Measurements from ENCODE around the gene GATB. TPM values are rescaled to one million over a fixed set of nuclear protein-coding genes. Genes with fewer than 3 reads are reported as not detected.
A peak's percentile ranks its signal among the peaks of the same experiment; 100 is the strongest.

GATB gene
- total RNA-seq, 1 donor from 2014 or later: 17.9 TPM

GRCh38 chr4:151785484-151786157 lies 24.8 kb upstream of the GATB start:
- Histone ChIP-seq H3K9me3 (ENCODE audit: low read depth) (no peaks in the 10 kb centered on the region), H3K4me2 (peak overlapping the region; percentile 2), H3K4me3 (no peak overlapping the region), H4K20me1 (ENCODE audit: low read depth) (no peaks in the 10 kb centered on the region), H3K27me3 (no peaks in the 10 kb centered on the region), H3K4me1 (peaks cover 16% of the 10 kb centered on the region), H3K9ac (no peak overlapping the region), H3K36me3 (no peaks in the 10 kb centered on the region), H3K79me2 (ENCODE audit: low read depth) (no peaks in the 10 kb centered on the region), H3F3A (ENCODE audit: low read depth) (peaks cover 5% of the 10 kb centered on the region), H3K27ac (no peak overlapping the region), H2AFZ (replicated peaks) (no peak overlapping the region)
- peak; percentile 27 for DNase-seq (ENCODE audit: low spot score)
- no peak for TF ChIP-seq EZH2 (IDR thresholded peaks at IDR 0.05)
- TF ChIP-seq, protein P1, sequence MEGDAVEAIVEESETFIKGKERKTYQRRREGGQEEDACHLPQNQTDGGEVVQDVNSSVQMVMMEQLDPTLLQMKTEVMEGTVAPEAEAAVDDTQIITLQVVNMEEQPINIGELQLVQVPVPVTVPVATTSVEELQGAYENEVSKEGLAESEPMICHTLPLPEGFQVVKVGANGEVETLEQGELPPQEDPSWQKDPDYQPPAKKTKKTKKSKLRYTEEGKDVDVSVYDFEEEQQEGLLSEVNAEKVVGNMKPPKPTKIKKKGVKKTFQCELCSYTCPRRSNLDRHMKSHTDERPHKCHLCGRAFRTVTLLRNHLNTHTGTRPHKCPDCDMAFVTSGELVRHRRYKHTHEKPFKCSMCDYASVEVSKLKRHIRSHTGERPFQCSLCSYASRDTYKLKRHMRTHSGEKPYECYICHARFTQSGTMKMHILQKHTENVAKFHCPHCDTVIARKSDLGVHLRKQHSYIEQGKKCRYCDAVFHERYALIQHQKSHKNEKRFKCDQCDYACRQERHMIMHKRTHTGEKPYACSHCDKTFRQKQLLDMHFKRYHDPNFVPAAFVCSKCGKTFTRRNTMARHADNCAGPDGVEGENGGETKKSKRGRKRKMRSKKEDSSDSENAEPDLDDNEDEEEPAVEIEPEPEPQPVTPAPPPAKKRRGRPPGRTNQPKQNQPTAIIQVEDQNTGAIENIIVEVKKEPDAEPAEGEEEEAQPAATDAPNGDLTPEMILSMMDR (IDR thresholded peaks at IDR 0.05): no peak
- H3K27me3 Mint-ChIP-seq (ENCODE audit: insufficient read depth, low read depth): no peaks in the 10 kb centered on the region
- H3K9me3 Mint-ChIP-seq: no peaks in the 10 kb centered on the region
- H3K4me1 Mint-ChIP-seq: peaks cover 31% of the 10 kb centered on the region
- H3K27ac Mint-ChIP-seq: no peak overlapping the region
- H3K4me3 Mint-ChIP-seq: no peak overlapping the region
- no peaks in the 10 kb centered on the region for H3K36me3 Mint-ChIP-seq

GRCh38 chr4:151784706-151785105 lies 23.9 kb upstream of the GATB start:
- Histone ChIP-seq H3K4me1 (peaks cover 16% of the 10 kb centered on the region), H3K9ac (no peak overlapping the region), H3K27me3 (no peaks in the 10 kb centered on the region), H3K9me3 (ENCODE audit: low read depth) (no peaks in the 10 kb centered on the region), H3K4me3 (no peak overlapping the region), H4K20me1 (ENCODE audit: low read depth) (no peaks in the 10 kb centered on the region), H3K36me3 (no peaks in the 10 kb centered on the region), H2AFZ (replicated peaks) (peak overlapping the region; percentile 1), H3K79me2 (ENCODE audit: low read depth) (no peaks in the 10 kb centered on the region), H3K27ac (no peak overlapping the region), H3F3A (ENCODE audit: low read depth) (peaks cover 5% of the 10 kb centered on the region), H3K4me2 (no peak overlapping the region)
- TF ChIP-seq, protein P1 (IDR thresholded peaks at IDR 0.05): no peak
- no peak for TF ChIP-seq EZH2phosphoT487 (IDR thresholded peaks at IDR 0.05)
- TF ChIP-seq EZH2 (IDR thresholded peaks at IDR 0.05): no peak
- H3K27ac Mint-ChIP-seq: no peak overlapping the region
- H3K9me3 Mint-ChIP-seq: no peaks in the 10 kb centered on the region
- H3K27me3 Mint-ChIP-seq (ENCODE audit: insufficient read depth, low read depth): no peaks in the 10 kb centered on the region
- DNase-seq (ENCODE audit: low spot score): no peak
- no peak overlapping the region for H3K4me3 Mint-ChIP-seq
- no peaks in the 10 kb centered on the region for H3K36me3 Mint-ChIP-seq
- peaks cover 31% of the 10 kb centered on the region for H3K4me1 Mint-ChIP-seq

DNA sequence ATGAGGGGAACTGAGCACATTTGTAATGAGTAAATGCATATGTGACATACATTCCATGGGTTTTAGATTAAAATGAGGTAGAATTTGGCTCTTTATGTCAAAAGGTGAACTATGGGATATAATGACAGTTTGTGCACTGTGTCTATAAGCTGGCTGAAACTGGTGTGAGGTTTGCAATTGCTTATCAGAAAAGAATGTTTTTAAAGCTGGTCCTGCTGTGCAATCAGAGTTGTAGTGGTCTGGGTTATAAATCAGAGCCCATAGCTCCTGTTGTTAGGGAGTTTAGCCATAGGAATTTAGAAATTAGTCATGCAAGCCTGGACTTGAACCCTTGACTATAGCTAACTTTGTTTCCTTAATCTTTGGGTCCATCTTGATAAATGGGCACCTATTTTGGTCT lies 23.1 kb upstream of the GATB start:
- Mint-ChIP-seq H3K36me3 (no peaks in the 10 kb centered on the region), H3K27me3 (ENCODE audit: insufficient read depth, low read depth) (no peaks in the 10 kb centered on the region), H3K27ac (peak overlapping the region; percentile 32), H3K9me3 (no peaks in the 10 kb centered on the region), H3K4me1 (peaks cover 31% of the 10 kb centered on the region), H3K4me3 (no peak overlapping the region)
- Histone ChIP-seq H3K27me3 (no peaks in the 10 kb centered on the region), H3F3A (ENCODE audit: low read depth) (peaks cover 5% of the 10 kb centered on the region), H3K27ac (no peak overlapping the region), H2AFZ (replicated peaks) (no peak overlapping the region), H3K79me2 (ENCODE audit: low read depth) (no peaks in the 10 kb centered on the region), H3K4me2 (no peak overlapping the region), H3K9me3 (ENCODE audit: low read depth) (no peaks in the 10 kb centered on the region), H3K36me3 (no peaks in the 10 kb centered on the region), H3K9ac (no peak overlapping the region), H4K20me1 (ENCODE audit: low read depth) (no peaks in the 10 kb centered on the region), H3K4me3 (no peak overlapping the region), H3K4me1 (peaks cover 16% of the 10 kb centered on the region)
- TF ChIP-seq, protein P1 (IDR thresholded peaks at IDR 0.05): no peak
- TF ChIP-seq EZH2 (IDR thresholded peaks at IDR 0.05): no peak
- TF ChIP-seq EZH2phosphoT487 (IDR thresholded peaks at IDR 0.05): no peak
- no peak for DNase-seq (ENCODE audit: low spot score)
